ENCODE data around the gene RHOJ. TPM values are rescaled to one million over a fixed set of nuclear protein-coding genes. Genes with fewer than 3 reads are reported as not detected.

Gene RHOJ
- total and polyA plus RNA-seq, 9 of the 15 experiments (the other 6 are each of a cell fraction or from before 2014, with no cell fraction given): not detected

GRCh38 chr14:63240221-63240620 is 36.0 kb downstream of the RHOJ start (continued):
- TF ChIP-seq JUND (IDR thresholded peaks at IDR 0.05; ENCODE audit: borderline replicate concordance, low read depth, low read length): no peak
- TF ChIP-seq JUND (tag; IDR thresholded peaks at IDR 0.05; ENCODE audit: borderline replicate concordance, low read depth, low read length): no peak
- TF ChIP-seq CHD2 (IDR thresholded peaks at IDR 0.05; ENCODE audit: low read depth, low read length): no peak

GRCh38 chr14:63241096-63241495 is 36.9 kb downstream of the RHOJ start:
- ChIA-PET POLR2A (no interaction called here), CTCF (ENCODE audit: low intra/inter-chr PET ratio) (no interaction called here)
- Histone ChIP-seq H3K4me1 (replicated peaks in 1 of 2; ENCODE audit: control insufficient read depth in 2 of 2, insufficient read depth in 2 of 2, low read length in 2 of 2) (no peaks in the 10 kb centered on the region), H3K9ac (ENCODE audit: insufficient read depth in 1 of 2, low read depth in 2 of 2, low read length in 2 of 2) (no peak overlapping the region), H3K9me1 (ENCODE audit: control insufficient read depth, insufficient read depth, low read length) (no peaks in the 10 kb centered on the region), H2AFZ (ENCODE audit: low read depth, low read length) (no peak overlapping the region), H3K27me3 (ENCODE audit: control insufficient read depth in 2 of 2, insufficient read depth in 2 of 2, low read length in 2 of 2) (no peaks in the 10 kb centered on the region), H4K20me1 (replicated peaks; ENCODE audit: control insufficient read depth, insufficient read depth, low read length) (no peaks in the 10 kb centered on the region), H3K36me3 (ENCODE audit: control insufficient read depth, insufficient read depth, low read length) (no peaks in the 10 kb centered on the region), H3K4me3 (no peak overlapping the region), H3K79me2 (ENCODE audit: control insufficient read depth, insufficient read depth, low read length) (no peaks in the 10 kb centered on the region), H3K9me3 (replicated peaks; ENCODE audit: control insufficient read depth, insufficient read depth, low read depth, low read length) (no peaks in the 10 kb centered on the region), H3K4me2 (ENCODE audit: insufficient read depth, low read length) (no peak overlapping the region), H3K27ac (ENCODE audit: extremely low read depth, low read depth, low read length) (no peak overlapping the region)
- 0% methylated on average over 4 of the region's 4 CpGs for WGBS (ENCODE audit: insufficient coverage, low coverage, missing lambda C conversion rate)
- ATAC-seq: no peak
- no peak for FAIRE-seq
- DNase-seq (ENCODE audit: extremely low read depth in 1 of 4, low spot score in 3 of 4): no peak
- BruUV-seq (replicated peaks): no TSS peak
- TF ChIP-seq PTBP1 (IDR thresholded peaks at IDR 0.05; ENCODE audit: low read depth, low read length) (no peak), DNMT1 (IDR thresholded peaks at IDR 0.05) (no peak), TAF1 (IDR thresholded peaks at IDR 0.05; ENCODE audit: control insufficient read depth, extremely low read depth, insufficient read depth, low read length, severe bottlenecking) (no peak), USF1 (CRISPR knock-in tag; IDR thresholded peaks at IDR 0.05) (no peak), SETDB1 (IDR thresholded peaks at IDR 0.05; ENCODE audit: low read length) (no peak), POLR2B (IDR thresholded peaks at IDR 0.05; ENCODE audit: low read depth, partially characterized antibody) (no peak), RERE (CRISPR knock-in tag; IDR thresholded peaks at IDR 0.05; ENCODE audit: borderline replicate concordance) (no peak), E2F6 (IDR thresholded peaks at IDR 0.05; ENCODE audit: borderline replicate concordance in 1 of 2, extremely low read depth in 1 of 2, insufficient read depth in 1 of 2, insufficient read length in 1 of 2, low read depth in 1 of 2, low read length in 1 of 2, poor library complexity in 1 of 2, severe bottlenecking in 1 of 2) (no peak), PKNOX1 (IDR thresholded peaks at IDR 0.05) (no peak), COPS2 (conservative IDR thresholded peaks at IDR 0.05) (no peak), CHCHD3 (CRISPR knock-in tag; IDR thresholded peaks at IDR 0.05) (no peak)
- intact Hi-C loops (cut with micrococcal nuclease) (no loop called here), in situ Hi-C loops (cut with MboI) (no loop called here)
